Pancreas (tissue), 10 donors: ENCODE results near the gene LIMA1. TPM values are rescaled to one million over a fixed set of nuclear protein-coding genes. Genes with fewer than 3 reads are reported as not detected.

ENCODE experiments used
- ATAC-seq, 4 donors: fragments of 200-7000 bp; cut with Tn5 transposase; one replicate each; pipeline versions ENCODE4 v1.8.0 to v1.9.1; 2020; ENCODE audit warnings: mild to moderate bottlenecking in 4 of 4, moderate library complexity in 4 of 4
- DNase-seq, 6 donors: peaks; one replicate each; pipeline ENCODE4 v3.0.0-alpha.2; 2020
- FAIRE-seq: peaks from 2 replicates; lab custom pipeline; 2012; peaks lifted over from hg19 to GRCh38; lab: Jason Lieb, UNC
- H3K27ac ChIP-seq, 4 donors: fragments of 200-600 bp; sonication (generic); 1 replicate in 3 of 4; 2 replicates in 1 of 4; pipeline versions ENCODE4 v1.5.0 to v1.8.0; 2020
- H3K27me3 ChIP-seq, 4 donors: fragments of 200-600 bp; one replicate each; pipeline ENCODE4 v1.8.0; 2021
- H3K36me3 ChIP-seq, 3 donors: fragments of 200-600 bp; sonication (generic) in 1 of 3; one replicate each; pipeline versions ENCODE4 v1.5.0 to v1.8.0; 2020 to 2021
- H3K4me1 ChIP-seq, 3 donors: fragments of 200-600 bp; one replicate each; pipeline ENCODE4 v1.8.0; 2021
- H3K4me3 ChIP-seq, 4 donors: fragments of 200-600 bp; sonication (generic) in 2 of 4; one replicate each; pipeline versions ENCODE4 v1.5.0 to v1.8.0; 2020 to 2021
- H3K9me3 ChIP-seq, 4 donors: fragments of 200-600 bp; one replicate each; pipeline ENCODE4 v1.8.0; 2021
- CTCF ChIP-seq, 4 donors: fragments of 200-600 bp; sonication (generic) in 3 of 4; IDR thresholded peaks; one replicate each; pipeline versions ENCODE4 v1.5.0 to v1.8.0; 2021; ENCODE audit warnings: antibody characterized with exemption in 4 of 4
- WGBS, 2 donors: extraction: QIAGEN DNeasy Blood & Tissue Kit; methylation state at CpG; one replicate each; pipeline ENCODE4 v1.1.7; 2013; 5-methylcytosine and 5-hydroxymethylcytosine counted together
- intact Hi-C, 3 donors: fragments of 100-400 bp; cut with DNase I; formaldehyde crosslinking; loops; one replicate each; pipeline versions ENCODE4 v1.11.1 to v1.14.2; 2022
- polyA plus RNA-seq, 2 donors: library from polyadenylated mRNA; stranded (reverse); fragments of 200-250 nt; gene quantifications; one replicate each; pipeline ENCODE4 v1.2.3, GENCODE V29; 2013
- total RNA-seq, 6 donors: library from RNA; stranded (reverse); fragmentation: NEBNext Ultra II Directional in 4 of 6; extraction: Animal tissue kit (Norgen Biotek cat#: 25700) in 4 of 6; gene quantifications; one replicate each; pipeline versions ENCODE4 v1.2.1 to v1.2.4, GENCODE V29; 2021 to 2023
- donor health status: healthy with polysubstance abuse.
- donor health status: DM: no; HTN: no; CAD: no; lungs with moderate emphysema.
- donor health status: DM: no; HTN: no; CAD: no.
- donor health status: control.
- donor health status: control.
- donor health status: Bipolar disorder and iron deficiency.
- donor health status: DM: yes; HTN: yes; CAD: no.
- donor health status: DM: no; HTN: no; CAD: no.
- donor health status: DM: no; HTN: no; CAD: no.
- donor health status: DM: yes; HTN: yes; CAD: no.

The LIMA1 gene
- total and polyA plus RNA-seq, 8 donors = 17.6 to 50.3 (median 25.1) TPM

- H3K9me3 ChIP-seq = no peaks in the 10 kb centered on the region
- no peaks in the 10 kb centered on the region for H3K36me3 ChIP-seq
- FAIRE-seq = no peak
- H3K4me3 ChIP-seq = no peak overlapping the region
- intact Hi-C loops = no loop called here
- H3K27me3 ChIP-seq = no peaks in the 10 kb centered on the region
- no peak overlapping the region for H3K27ac ChIP-seq
- no peak for ATAC-seq
- no peak for DNase-seq
- WGBS, 2 donors = 97 to 100% methylated on average over 2 of the region's 2 CpGs
- H3K4me1 ChIP-seq = peaks cover 0 to 18% (median 11%) of the 10 kb centered on the region in 3 donors
- no peak for TF ChIP-seq CTCF (IDR thresholded peaks at IDR 0.05)
Measured at GRCh38 chr12:50263832-50264231, 19.5 kb downstream of the LIMA1 start.

- WGBS, 2 donors = 79 to 81% methylated on average over 3 of the region's 3 CpGs
- H3K4me1 ChIP-seq = peaks cover 9 to 29% (median 29%) of the 10 kb centered on the region in 3 donors
- no peak overlapping the region for H3K4me3 ChIP-seq
- DNase-seq (no peak), ATAC-seq (no peak), FAIRE-seq (no peak)
- no peak for TF ChIP-seq CTCF (IDR thresholded peaks at IDR 0.05)
- no peak overlapping the region for H3K27ac ChIP-seq
- intact Hi-C loops = no loop called here
- H3K9me3 ChIP-seq = no peaks in the 10 kb centered on the region
- no peaks in the 10 kb centered on the region for H3K36me3 ChIP-seq
- H3K27me3 ChIP-seq = no peaks in the 10 kb centered on the region
Measured at GRCh38 chr12:50261654-50262053, 21.7 kb downstream of the LIMA1 start.

- Histone ChIP-seq H3K4me1 (peaks cover 17 to 51% (median 43%) of the 10 kb centered on the region in 3 donors), H3K9me3 (no peaks in the 10 kb centered on the region), H3K27ac (peak overlapping the region in 2 of 4 donors; percentile 28 to 30), H3K27me3 (no peaks in the 10 kb centered on the region), H3K4me3 (no peak overlapping the region), H3K36me3 (no peaks in the 10 kb centered on the region)
- no peak for FAIRE-seq
- intact Hi-C loops = no loop called here
- TF ChIP-seq CTCF (IDR thresholded peaks at IDR 0.05) = no peak
- no peak for DNase-seq
- peak; percentile 5 to 51 (median 43) for ATAC-seq
- WGBS, 2 donors = 48 to 49% methylated on average over 5 of the region's 5 CpGs
Measured at GRCh38 chr12:50258167-50258551, 25.2 kb downstream of the LIMA1 start.

GRCh38 chr12:50257236-50258166 lies 25.8 kb downstream of the LIMA1 start:
- WGBS, 2 donors = 28 to 31% methylated on average over 6 of the region's 6 CpGs
- H3K4me1 ChIP-seq = peaks cover 17 to 54% (median 43%) of the 10 kb centered on the region in 3 donors
- intact Hi-C loops = no loop called here
- DNase-seq (no peak), FAIRE-seq (no peak), ATAC-seq (peak; percentile 6 to 31 (median 10))
- H3K27ac ChIP-seq = peak overlapping the region in 2 of 4 donors; percentile 28 to 30
- no peaks in the 10 kb centered on the region for H3K27me3 ChIP-seq
- TF ChIP-seq CTCF (IDR thresholded peaks at IDR 0.05) = no peak
- no peaks in the 10 kb centered on the region for H3K36me3 ChIP-seq
- no peaks in the 10 kb centered on the region for H3K9me3 ChIP-seq
- H3K4me3 ChIP-seq = no peak overlapping the region

GRCh38 chr12:50256761-50257160 lies 26.6 kb downstream of the LIMA1 start:
- no peak for ATAC-seq
- no peak overlapping the region for H3K4me3 ChIP-seq
- FAIRE-seq = no peak
- intact Hi-C loops = no loop called here
- H3K9me3 ChIP-seq = no peaks in the 10 kb centered on the region
- no peak overlapping the region for H3K27ac ChIP-seq
- WGBS, 2 donors = 80 to 85% methylated on average over 2 of the region's 2 CpGs
- no peaks in the 10 kb centered on the region for H3K36me3 ChIP-seq
- no peaks in the 10 kb centered on the region for H3K27me3 ChIP-seq
- TF ChIP-seq CTCF (IDR thresholded peaks at IDR 0.05) = no peak
- peaks cover 17 to 57% (median 43%) of the 10 kb centered on the region in 3 donors for H3K4me1 ChIP-seq
- DNase-seq = no peak
